Glomerular visceral epithelial cell (primary cell): Measurements from ENCODE around the gene LRRC34.

ENCODE experiments used
- DNase-seq: peaks from one replicate; pipeline ENCODE4 v3.0.0-alpha.2; 2016; ENCODE audit errors: extremely low spot score

Gene LRRC34

DNA sequence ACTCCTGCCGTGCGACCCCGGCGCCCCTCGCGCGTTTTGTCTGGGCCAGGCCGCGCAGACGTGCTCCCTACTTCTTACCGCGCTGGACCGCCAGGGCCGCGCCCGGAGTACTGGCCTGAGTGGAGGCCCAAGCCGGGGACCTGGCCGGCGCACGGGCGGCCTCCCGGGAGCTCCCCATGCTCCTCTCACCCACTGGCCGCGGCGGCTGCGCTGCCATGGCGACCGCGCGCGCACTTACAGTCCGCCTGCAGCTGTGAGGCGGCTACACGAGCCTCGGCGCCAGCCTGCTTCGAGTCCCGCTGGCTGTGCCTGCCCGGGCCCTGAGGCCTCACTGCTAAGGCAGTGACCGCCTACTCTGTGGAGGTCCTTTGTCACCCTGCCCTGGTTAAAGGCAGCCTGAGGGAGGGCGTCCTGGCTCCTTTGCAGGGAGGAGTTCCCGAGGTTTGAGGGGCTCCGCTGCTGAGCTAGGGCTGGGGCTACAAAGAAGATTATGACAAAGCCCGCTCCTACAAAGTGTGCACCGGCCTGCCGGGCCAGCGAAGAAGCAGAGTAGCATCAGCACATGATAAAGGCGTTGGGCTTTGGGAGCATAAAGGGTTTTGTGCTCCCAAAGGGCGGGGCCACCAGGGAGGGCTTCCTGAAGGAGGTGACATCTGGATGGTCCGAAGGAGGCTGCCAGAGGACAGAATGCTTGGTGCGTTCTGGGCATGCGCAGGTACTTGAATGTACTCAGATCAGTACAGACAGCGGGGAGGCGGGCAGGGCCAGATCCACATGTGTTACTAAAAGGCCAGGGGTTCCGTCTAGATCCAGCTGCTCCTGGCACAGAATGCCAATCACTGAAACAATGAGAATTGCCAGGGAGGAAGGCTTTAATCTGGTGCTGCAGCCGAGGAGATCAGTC is at the start of gene LRRC34, which contains the start of gene LRRIQ4:
TSS of gene LRRC34 (minus strand) at position 573 of the 904 bp plus-strand sequence. CDS start at position 217, 356 bp downstream.
TSS of gene LRRIQ4 (plus strand) at position 539 of the 904 bp plus-strand sequence. CDS start 9,052 bp downstream, outside the sequence.
- peak; percentile 61 for DNase-seq

DNA sequence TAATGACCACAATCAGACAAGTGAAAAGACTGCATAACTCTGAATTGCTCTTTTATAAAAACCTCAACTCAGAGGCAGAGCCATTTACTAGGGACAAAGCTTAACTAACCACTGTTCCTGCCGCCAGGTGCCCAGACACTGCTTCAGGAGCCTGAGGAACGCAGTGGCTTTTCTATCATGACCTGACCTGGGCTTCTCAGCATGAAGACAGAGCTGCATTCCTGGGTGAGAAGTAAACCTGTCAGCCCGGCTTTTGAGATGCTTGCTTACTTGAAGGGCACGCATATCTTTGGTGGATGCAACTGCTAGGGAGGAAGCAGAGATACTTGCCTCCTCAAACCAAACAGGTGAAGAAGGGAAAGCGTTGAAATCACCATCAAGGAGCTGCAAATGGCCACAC is 49.2 kb upstream of the LRRC34 start:
- no peak for DNase-seq

- no peak for DNase-seq
Measured at GRCh38 chr3:169857811-169858210, 45.1 kb upstream of the LRRC34 start.

DNA sequence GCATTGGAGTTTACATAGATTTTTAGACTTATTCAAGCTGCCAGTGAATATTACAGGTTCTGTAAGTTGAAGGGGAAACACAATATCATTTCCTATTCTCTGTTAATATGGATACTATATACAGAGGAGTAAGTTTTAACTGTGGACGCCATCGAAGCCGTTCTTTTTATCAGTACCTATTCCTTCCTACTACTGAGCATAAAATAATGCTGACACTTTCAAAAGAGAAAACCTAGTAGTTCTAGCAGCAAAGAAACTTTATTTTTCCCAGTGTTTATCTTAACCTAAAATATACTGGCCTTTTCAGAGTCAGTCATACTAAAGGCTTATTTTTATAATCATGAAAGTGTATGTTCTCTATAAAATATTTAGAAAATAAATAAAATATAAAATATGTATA is 42.8 kb upstream of the LRRC34 start:
- no peak for DNase-seq

GRCh38 chr3:169850618-169851017 is 37.9 kb upstream of the LRRC34 start:
- DNase-seq, result no peak

DNA sequence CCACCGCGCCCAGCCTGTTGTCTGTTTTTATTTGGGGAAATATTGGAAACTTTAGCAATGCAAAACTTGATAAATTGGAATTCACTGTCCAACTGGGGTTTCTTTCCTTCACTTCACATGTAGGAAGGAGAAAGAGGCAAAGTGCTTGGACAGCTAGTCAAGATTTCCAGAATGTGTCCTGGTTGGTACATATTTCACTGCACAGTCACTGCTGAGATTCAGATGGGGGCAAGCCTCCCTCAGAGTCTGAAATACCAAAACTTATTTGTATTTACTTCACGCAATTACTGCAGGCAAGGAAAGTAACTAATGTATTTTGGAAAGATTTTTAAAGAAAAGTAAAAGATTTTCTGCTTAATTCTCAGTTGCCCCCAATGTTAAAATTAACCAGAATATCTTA is 36.0 kb upstream of the LRRC34 start:
- DNase-seq, result no peak

GRCh38 chr3:169847896-169848295 is 35.2 kb upstream of the LRRC34 start:
- DNase-seq, result no peak

DNA sequence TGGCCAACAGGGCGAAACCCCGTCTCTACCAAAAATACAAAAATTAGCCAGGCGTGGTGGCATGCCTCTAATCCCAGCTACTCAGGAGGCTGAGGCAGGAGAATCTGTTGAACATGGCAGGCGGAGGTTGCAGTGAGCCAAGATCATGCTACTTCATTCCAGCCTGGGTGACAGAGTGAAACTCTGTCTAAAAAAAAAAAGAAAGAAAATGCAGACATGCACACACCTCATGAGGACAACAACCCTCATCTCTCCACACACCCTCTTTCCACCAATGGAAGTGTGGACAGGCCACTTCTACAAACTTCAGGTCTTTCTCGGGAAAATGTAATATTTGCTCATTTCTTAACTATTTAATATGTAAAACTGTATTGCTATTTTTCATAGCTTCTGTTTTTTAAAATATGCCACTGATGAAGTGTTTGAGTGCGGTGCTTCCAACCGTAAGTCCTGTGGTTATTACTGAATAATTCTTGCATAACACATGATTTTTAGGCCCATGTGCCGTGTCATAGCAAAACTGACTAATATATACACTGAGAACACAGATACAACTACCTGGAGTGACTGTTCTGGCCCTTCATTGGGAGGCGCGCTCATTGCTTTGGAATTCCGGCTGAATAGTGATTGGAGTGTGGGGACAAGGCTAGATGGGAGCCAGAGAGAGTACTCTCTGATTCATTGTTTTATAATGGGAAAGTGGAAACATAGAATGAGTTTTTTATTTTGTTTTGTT is 33.9 kb upstream of the LRRC34 start:
- DNase-seq, result peak; percentile 84

- DNase-seq, result no peak
Measured at GRCh38 chr3:169842960-169843359, 30.3 kb upstream of the LRRC34 start.

- DNase-seq, result peak; percentile 58
Measured at GRCh38 chr3:169841171-169841570, 28.5 kb upstream of the LRRC34 start.

GRCh38 chr3:169838511-169839030 is 25.9 kb upstream of the LRRC34 start:
- no peak for DNase-seq

- no peak for DNase-seq
Measured at GRCh38 chr3:169836942-169837275, 24.2 kb upstream of the LRRC34 start.

GRCh38 chr3:169836078-169836941 is 23.6 kb upstream of the LRRC34 start:
- no peak for DNase-seq

DNA sequence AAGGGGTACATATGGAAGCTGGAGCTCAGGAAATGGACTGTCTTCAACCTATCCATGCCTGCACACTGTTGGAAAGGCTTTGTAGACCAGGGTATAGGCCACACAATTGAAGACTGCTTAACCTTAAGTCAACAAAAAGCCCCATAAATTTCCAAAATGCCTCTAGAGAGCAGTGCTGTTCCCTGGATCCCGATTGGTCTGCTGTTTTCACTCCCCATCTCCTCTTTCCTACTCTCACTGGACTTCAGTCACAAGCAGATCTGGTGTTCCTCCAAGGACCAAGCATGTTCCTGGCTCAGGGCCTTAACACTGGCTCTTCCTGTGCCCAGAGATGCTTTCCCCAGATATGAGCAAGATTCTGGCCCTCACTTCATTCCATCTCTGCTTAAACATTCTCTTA is 22.8 kb upstream of the LRRC34 start:
- DNase-seq, result no peak

GRCh38 chr3:169827712-169828111 is 15.0 kb upstream of the LRRC34 start:
- DNase-seq, result no peak

DNA sequence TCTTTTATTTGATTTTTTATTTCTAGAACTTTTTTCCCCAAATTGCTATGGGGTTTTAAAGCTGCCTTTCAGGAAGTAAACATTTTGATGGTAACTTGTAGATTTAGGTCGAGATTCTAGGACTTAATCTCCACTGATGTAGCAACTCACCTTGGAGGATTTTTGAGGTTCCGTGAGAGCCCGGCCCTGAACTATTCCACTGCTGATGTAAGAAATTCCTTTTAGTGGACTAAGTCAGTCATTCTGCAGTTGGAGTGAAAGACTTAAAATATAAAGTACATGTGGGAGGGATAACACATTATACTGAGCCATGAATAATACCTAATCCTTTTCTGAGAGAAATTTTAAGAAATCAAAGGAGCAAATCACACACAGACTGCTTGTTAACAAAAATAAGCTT is 12.6 kb upstream of the LRRC34 start:
- DNase-seq, result no peak

GRCh38 chr3:169822983-169823382 is 10.3 kb upstream of the LRRC34 start:
- no peak for DNase-seq

DNA sequence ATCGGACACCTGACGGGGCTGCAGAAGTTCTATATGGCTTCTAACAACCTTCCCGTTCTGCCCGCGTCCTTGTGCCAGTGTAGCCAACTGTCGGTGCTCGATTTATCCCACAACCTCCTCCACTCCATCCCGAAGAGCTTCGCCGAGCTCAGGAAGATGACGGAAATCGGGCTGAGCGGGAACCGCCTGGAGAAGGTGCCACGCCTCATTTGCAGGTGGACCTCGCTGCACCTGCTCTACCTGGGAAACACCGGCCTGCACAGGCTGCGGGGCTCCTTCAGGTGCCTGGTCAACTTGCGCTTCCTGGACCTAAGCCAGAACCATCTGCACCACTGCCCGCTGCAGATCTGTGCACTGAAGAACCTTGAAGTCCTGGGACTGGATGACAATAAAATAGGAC is 9.8 kb upstream of the LRRC34 start:
- no peak for DNase-seq

GRCh38 chr3:169822091-169822490 is 9.4 kb upstream of the LRRC34 start:
- DNase-seq, result no peak

DNA sequence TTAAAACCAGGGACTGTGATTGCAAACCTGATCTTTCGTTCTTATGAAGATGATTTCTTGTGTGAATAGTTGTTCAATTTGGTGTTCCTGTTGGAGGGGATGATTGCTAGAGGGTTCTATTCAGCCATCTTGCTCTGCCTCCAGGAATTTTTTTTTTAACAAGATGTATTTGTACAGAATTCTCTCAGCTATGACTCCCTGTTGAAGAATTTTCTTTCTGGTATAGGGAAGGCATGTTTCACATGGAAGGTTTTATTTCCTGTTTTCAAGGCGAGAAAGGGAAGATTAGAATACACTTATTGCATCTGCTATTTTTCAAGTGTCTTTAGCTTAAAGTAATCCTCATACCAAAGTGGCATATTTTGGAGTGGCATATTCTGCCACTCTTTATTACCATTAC is 5.6 kb upstream of the LRRC34 start:
- peak; percentile 21 for DNase-seq

GRCh38 chr3:169815590-169816150 is 3.0 kb upstream of the LRRC34 start:
- DNase-seq, result no peak
